Measurements from ENCODE around the gene CDKN1A. TPM values are rescaled to one million over a fixed set of nuclear protein-coding genes. Genes with fewer than 3 reads are reported as not detected.

CDKN1A gene
- total RNA-seq, 6 donors from 2014 or later = 61.8 to 186 (median 127) TPM

GRCh38 chr6:36706339-36706738 lies 27.8 kb downstream of the CDKN1A start:
- WGBS, 2 donors = 33 to 44% methylated on average over 1 of the region's 1 CpG
- ATAC-seq (ENCODE audit: low FRiP score in 2 of 2) (no peak), DNase-seq (no peak)
- H3K27ac ChIP-seq = no peak overlapping the region
- no peaks in the 10 kb centered on the region for H3K27me3 ChIP-seq
- TF ChIP-seq CTCF (IDR thresholded peaks at IDR 0.05) = no peak
- TF ChIP-seq POLR2A (IDR thresholded peaks at IDR 0.05) = no peak
- no peak for TF ChIP-seq EP300 (IDR thresholded peaks at IDR 0.05)
- TF ChIP-seq POLR2AphosphoS5 (IDR thresholded peaks at IDR 0.05) = no peak
- H3K4me1 ChIP-seq = peaks cover 0 to 5% (median 2%) of the 10 kb centered on the region in 4 donors
- no peaks in the 10 kb centered on the region for H3K9me3 ChIP-seq
- H3K4me3 ChIP-seq = no peak overlapping the region
- H3K36me3 ChIP-seq = no peaks in the 10 kb centered on the region

- Histone ChIP-seq H3K4me3 (no peak overlapping the region), H3K27ac (no peak overlapping the region), H3K4me1 (no peaks in the 10 kb centered on the region), H3K9me3 (no peaks in the 10 kb centered on the region), H3K36me3 (no peaks in the 10 kb centered on the region), H3K27me3 (no peaks in the 10 kb centered on the region)
- 90 to 91% methylated on average over 4 of the region's 4 CpGs for WGBS, 2 donors
- ATAC-seq (ENCODE audit: low FRiP score in 2 of 2) (no peak), DNase-seq (no peak)
- no peak for TF ChIP-seq CTCF (IDR thresholded peaks at IDR 0.05)
- no peak for TF ChIP-seq POLR2AphosphoS5 (IDR thresholded peaks at IDR 0.05)
- no peak for TF ChIP-seq EP300 (IDR thresholded peaks at IDR 0.05)
Observed at GRCh38 chr6:36712816-36713215, 34.3 kb downstream of the CDKN1A start.

GRCh38 chr6:36713846-36714245 lies 35.3 kb downstream of the CDKN1A start:
- DNase-seq (no peak), ATAC-seq (ENCODE audit: low FRiP score in 2 of 2) (no peak)
- no peak for TF ChIP-seq POLR2AphosphoS5 (IDR thresholded peaks at IDR 0.05)
- TF ChIP-seq EP300 (IDR thresholded peaks at IDR 0.05) = no peak
- TF ChIP-seq POLR2A (IDR thresholded peaks at IDR 0.05) = no peak
- TF ChIP-seq CTCF (IDR thresholded peaks at IDR 0.05) = no peak
- WGBS, 2 donors = 78 to 85% methylated on average over 5 to 8 of the region's 8 CpGs
- Histone ChIP-seq H3K36me3 (no peaks in the 10 kb centered on the region), H3K9me3 (no peaks in the 10 kb centered on the region), H3K4me3 (no peak overlapping the region), H3K4me1 (no peaks in the 10 kb centered on the region), H3K27me3 (no peaks in the 10 kb centered on the region), H3K27ac (no peak overlapping the region)

- Histone ChIP-seq H3K4me3 (no peak overlapping the region), H3K4me1 (no peaks in the 10 kb centered on the region), H3K36me3 (no peaks in the 10 kb centered on the region), H3K27me3 (no peaks in the 10 kb centered on the region), H3K27ac (no peak overlapping the region), H3K9me3 (no peaks in the 10 kb centered on the region)
- no peak for DNase-seq
- TF ChIP-seq POLR2A (IDR thresholded peaks at IDR 0.05) (no peak), EP300 (IDR thresholded peaks at IDR 0.05) (no peak), CTCF (IDR thresholded peaks at IDR 0.05) (no peak), POLR2AphosphoS5 (IDR thresholded peaks at IDR 0.05) (no peak)
- ATAC-seq (ENCODE audit: low FRiP score in 2 of 2) = no peak
- 88 to 93% methylated on average over 2 to 10 of the region's 10 CpGs for WGBS, 2 donors
Observed at GRCh38 chr6:36714511-36714910, 36.0 kb downstream of the CDKN1A start.

- ATAC-seq (ENCODE audit: low FRiP score in 2 of 2) (no peak), DNase-seq (no peak)
- no peak overlapping the region for H3K4me3 ChIP-seq
- H3K27ac ChIP-seq = no peak overlapping the region
- H3K36me3 ChIP-seq = no peaks in the 10 kb centered on the region
- TF ChIP-seq EP300 (IDR thresholded peaks at IDR 0.05) (no peak), POLR2AphosphoS5 (IDR thresholded peaks at IDR 0.05) (no peak), CTCF (IDR thresholded peaks at IDR 0.05) (no peak), POLR2A (IDR thresholded peaks at IDR 0.05) (no peak)
- H3K9me3 ChIP-seq = no peaks in the 10 kb centered on the region
- WGBS, 2 donors = 87 to 93% methylated on average over 6 to 7 of the region's 7 CpGs
- no peaks in the 10 kb centered on the region for H3K27me3 ChIP-seq
- H3K4me1 ChIP-seq = no peaks in the 10 kb centered on the region
Observed at GRCh38 chr6:36715469-36715868, 37.0 kb downstream of the CDKN1A start.
